ENCODE measurements around the gene SNN. TPM values are rescaled to one million over a fixed set of nuclear protein-coding genes. Genes with fewer than 3 reads are reported as not detected.

The SNN gene
- polyA plus RNA-seq, 4 donors: 6.1 to 15.7 (median 9.6) TPM

DNA sequence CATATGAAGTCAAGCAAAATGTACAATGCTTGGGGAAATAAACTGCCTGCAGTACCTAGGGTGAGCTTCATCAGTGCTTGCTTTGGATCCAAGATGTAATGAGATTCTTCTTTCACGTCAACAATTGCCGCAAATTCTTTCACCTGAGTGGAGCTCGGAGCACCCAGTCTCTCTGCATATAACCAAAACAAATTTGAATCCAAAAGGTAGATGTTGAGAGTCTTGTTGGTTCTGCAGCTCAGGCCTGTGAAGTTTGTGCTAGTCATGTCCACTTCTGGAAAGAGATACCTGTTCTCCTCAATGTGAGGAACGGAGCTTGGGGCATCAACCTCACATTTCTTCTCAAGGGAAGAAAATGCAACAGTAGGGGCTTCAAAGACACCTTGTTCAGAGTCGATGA, 23.0 kb downstream of the SNN start:
- no peak overlapping the region for H3K27ac ChIP-seq (ENCODE audit: low read depth in 1 of 3, low read length in 2 of 3)
- 90 to 97% (median 93%) methylated on average over 5 of the region's 5 CpGs for WGBS, 3 donors
- FAIRE-seq (no peak), DNase-seq (no peak)
- no peaks in the 10 kb centered on the region for H3K27me3 ChIP-seq (ENCODE audit: control insufficient read depth in 3 of 3, insufficient read depth in 3 of 3, low read length in 3 of 3)
- no peaks in the 10 kb centered on the region for H3K9me3 ChIP-seq (ENCODE audit: control insufficient read depth in 2 of 2, insufficient read depth in 1 of 2, low read depth in 1 of 2, low read length in 1 of 2)
- H3K4me1 ChIP-seq (ENCODE audit: control insufficient read depth in 3 of 3, insufficient read depth in 2 of 3, low read depth in 1 of 3, low read length in 2 of 3): no peaks in the 10 kb centered on the region
- peaks cover 7 to 46% (median 28%) of the 10 kb centered on the region in 3 donors for H3K36me3 ChIP-seq (ENCODE audit: control insufficient read depth in 3 of 3, insufficient read depth in 2 of 3, low read depth in 1 of 3, low read length in 3 of 3)
- no peak overlapping the region for H3K4me3 ChIP-seq (ENCODE audit: low read depth in 1 of 3, low read length in 3 of 3)

DNA sequence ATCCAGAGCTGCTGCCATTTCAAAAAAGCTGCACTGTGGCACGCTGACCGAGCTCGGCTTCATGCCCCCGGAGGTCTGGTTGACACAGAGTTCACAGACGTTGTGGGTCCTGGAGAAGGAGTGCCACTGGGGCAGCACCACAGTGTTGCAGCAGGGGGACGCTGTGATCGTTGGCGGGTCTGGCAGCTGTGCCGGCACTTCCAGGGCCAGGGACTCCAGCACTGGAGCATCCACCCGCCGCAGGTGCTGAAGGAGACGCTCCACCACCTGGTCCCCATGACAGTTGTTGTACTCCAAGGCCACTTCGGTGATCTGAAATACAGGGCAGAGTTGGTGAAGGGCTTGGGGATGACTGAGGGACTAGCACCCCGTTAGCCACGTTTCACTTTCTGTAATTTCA, 23.5 kb downstream of the SNN start:
- no peak for DNase-seq
- no peak for FAIRE-seq
- H3K27me3 ChIP-seq (ENCODE audit: control insufficient read depth in 3 of 3, insufficient read depth in 3 of 3, low read length in 3 of 3): no peaks in the 10 kb centered on the region
- 93 to 94% (median 93%) methylated on average over 15 of the region's 15 CpGs for WGBS, 3 donors
- H3K9me3 ChIP-seq (ENCODE audit: control insufficient read depth in 2 of 2, insufficient read depth in 1 of 2, low read depth in 1 of 2, low read length in 1 of 2): no peaks in the 10 kb centered on the region
- H3K4me3 ChIP-seq (ENCODE audit: low read depth in 1 of 3, low read length in 3 of 3): no peak overlapping the region
- H3K36me3 ChIP-seq (ENCODE audit: control insufficient read depth in 3 of 3, insufficient read depth in 2 of 3, low read depth in 1 of 3, low read length in 3 of 3): peaks cover 7 to 51% (median 32%) of the 10 kb centered on the region in 3 donors
- H3K4me1 ChIP-seq (ENCODE audit: control insufficient read depth in 3 of 3, insufficient read depth in 2 of 3, low read depth in 1 of 3, low read length in 2 of 3): no peaks in the 10 kb centered on the region
- no peak overlapping the region for H3K27ac ChIP-seq (ENCODE audit: low read depth in 1 of 3, low read length in 2 of 3)

GRCh38 chr16:11692171-11692570, 23.9 kb downstream of the SNN start:
- H3K4me3 ChIP-seq (ENCODE audit: low read depth in 1 of 3, low read length in 3 of 3): no peak overlapping the region
- H3K36me3 ChIP-seq (ENCODE audit: control insufficient read depth in 3 of 3, insufficient read depth in 2 of 3, low read depth in 1 of 3, low read length in 3 of 3): peaks cover 7 to 54% (median 34%) of the 10 kb centered on the region in 3 donors
- H3K4me1 ChIP-seq (ENCODE audit: control insufficient read depth in 3 of 3, insufficient read depth in 2 of 3, low read depth in 1 of 3, low read length in 2 of 3): no peaks in the 10 kb centered on the region
- no peaks in the 10 kb centered on the region for H3K27me3 ChIP-seq (ENCODE audit: control insufficient read depth in 3 of 3, insufficient read depth in 3 of 3, low read length in 3 of 3)
- DNase-seq: no peak
- no peaks in the 10 kb centered on the region for H3K9me3 ChIP-seq (ENCODE audit: control insufficient read depth in 2 of 2, insufficient read depth in 1 of 2, low read depth in 1 of 2, low read length in 1 of 2)
- FAIRE-seq: no peak
- H3K27ac ChIP-seq (ENCODE audit: low read depth in 1 of 3, low read length in 2 of 3): no peak overlapping the region
- WGBS, 3 donors: 85 to 89% (median 86%) methylated on average over 8 of the region's 8 CpGs

DNA sequence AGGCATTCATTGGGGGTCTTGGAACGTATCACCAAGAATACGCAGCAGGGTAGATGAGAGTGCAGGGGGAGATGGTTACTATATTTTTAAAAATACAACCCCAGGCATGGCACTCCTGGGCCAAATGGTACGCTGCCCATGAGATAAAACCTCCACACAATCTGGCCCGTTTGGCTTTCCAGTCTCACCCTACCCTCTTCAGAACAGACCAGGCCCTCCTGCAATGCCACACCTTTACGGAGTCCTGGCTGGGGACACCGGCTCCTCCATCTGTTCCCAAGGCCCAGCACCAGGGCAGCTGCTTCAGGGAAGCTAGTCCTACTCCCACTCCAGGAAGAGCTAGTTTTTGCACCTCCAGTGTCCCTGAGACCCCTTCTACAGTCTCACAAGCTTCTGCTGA, 24.4 kb downstream of the SNN start:
- 84 to 95% (median 86%) methylated on average over 6 of the region's 6 CpGs for WGBS, 3 donors
- H3K9me3 ChIP-seq (ENCODE audit: control insufficient read depth in 2 of 2, insufficient read depth in 1 of 2, low read depth in 1 of 2, low read length in 1 of 2): no peaks in the 10 kb centered on the region
- FAIRE-seq: no peak
- H3K36me3 ChIP-seq (ENCODE audit: control insufficient read depth in 3 of 3, insufficient read depth in 2 of 3, low read depth in 1 of 3, low read length in 3 of 3): peaks cover 7 to 55% (median 34%) of the 10 kb centered on the region in 3 donors
- H3K4me3 ChIP-seq (ENCODE audit: low read depth in 1 of 3, low read length in 3 of 3): no peak overlapping the region
- no peaks in the 10 kb centered on the region for H3K27me3 ChIP-seq (ENCODE audit: control insufficient read depth in 3 of 3, insufficient read depth in 3 of 3, low read length in 3 of 3)
- H3K4me1 ChIP-seq (ENCODE audit: control insufficient read depth in 3 of 3, insufficient read depth in 2 of 3, low read depth in 1 of 3, low read length in 2 of 3): no peaks in the 10 kb centered on the region
- DNase-seq: no peak
- H3K27ac ChIP-seq (ENCODE audit: low read depth in 1 of 3, low read length in 2 of 3): no peak overlapping the region

DNA sequence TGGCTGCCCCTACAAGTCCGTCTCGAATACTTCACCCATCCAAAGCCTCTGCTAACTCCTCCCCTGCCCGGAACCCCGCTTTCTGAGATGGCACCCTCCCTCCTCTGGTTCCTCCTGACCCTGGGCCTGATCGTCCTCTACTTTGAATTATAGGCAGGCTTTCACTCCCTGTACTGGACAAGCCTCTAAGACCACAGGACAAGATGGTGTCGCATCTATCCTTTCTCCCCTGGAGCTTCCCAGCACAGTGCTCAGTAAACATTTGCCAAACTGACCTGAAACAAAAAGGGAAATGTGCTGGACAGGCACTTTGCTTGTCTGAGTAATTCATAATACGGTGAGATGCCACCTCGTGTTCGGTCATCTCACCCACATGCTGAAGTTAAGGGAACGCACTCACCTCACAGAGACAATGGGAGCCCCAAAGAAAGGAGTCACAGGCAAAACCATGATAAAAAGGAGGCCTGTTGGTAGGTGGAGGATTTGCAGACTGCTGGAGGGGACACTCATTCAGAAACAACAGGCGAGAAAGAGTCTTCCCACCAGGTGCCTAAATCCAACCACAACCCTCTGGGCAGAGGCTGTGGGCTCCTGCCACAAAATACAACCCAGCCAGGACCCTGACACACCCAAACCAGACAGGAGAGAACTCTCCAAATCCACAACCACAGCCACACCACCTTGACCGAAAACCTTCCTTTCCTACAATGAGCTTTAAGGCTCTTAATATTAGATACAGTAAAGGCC, 28.2 kb downstream of the SNN start:
- no peak for FAIRE-seq
- WGBS, 3 donors: 92 to 93% (median 93%) methylated on average over 12 of the region's 12 CpGs
- no peaks in the 10 kb centered on the region for H3K4me1 ChIP-seq (ENCODE audit: control insufficient read depth in 3 of 3, insufficient read depth in 2 of 3, low read depth in 1 of 3, low read length in 2 of 3)
- no peak overlapping the region for H3K4me3 ChIP-seq (ENCODE audit: low read depth in 1 of 3, low read length in 3 of 3)
- no peak for DNase-seq
- peaks cover under 1 to 60% (median 26%) of the 10 kb centered on the region in 3 donors for H3K36me3 ChIP-seq (ENCODE audit: control insufficient read depth in 3 of 3, insufficient read depth in 2 of 3, low read depth in 1 of 3, low read length in 3 of 3)
- no peaks in the 10 kb centered on the region for H3K27me3 ChIP-seq (ENCODE audit: control insufficient read depth in 3 of 3, insufficient read depth in 3 of 3, low read length in 3 of 3)
- H3K9me3 ChIP-seq (ENCODE audit: control insufficient read depth in 2 of 2, insufficient read depth in 1 of 2, low read depth in 1 of 2, low read length in 1 of 2): no peaks in the 10 kb centered on the region
- H3K27ac ChIP-seq (ENCODE audit: low read depth in 1 of 3, low read length in 2 of 3): no peak overlapping the region

GRCh38 chr16:11697319-11697718, 29.1 kb downstream of the SNN start:
- Histone ChIP-seq H3K36me3 (ENCODE audit: control insufficient read depth in 3 of 3, insufficient read depth in 2 of 3, low read depth in 1 of 3, low read length in 3 of 3) (peaks cover 0 to 57% (median 25%) of the 10 kb centered on the region in 3 donors), H3K9me3 (ENCODE audit: control insufficient read depth in 2 of 2, insufficient read depth in 1 of 2, low read depth in 1 of 2, low read length in 1 of 2) (no peaks in the 10 kb centered on the region), H3K4me3 (ENCODE audit: low read depth in 1 of 3, low read length in 3 of 3) (no peak overlapping the region), H3K27me3 (ENCODE audit: control insufficient read depth in 3 of 3, insufficient read depth in 3 of 3, low read length in 3 of 3) (no peaks in the 10 kb centered on the region), H3K4me1 (ENCODE audit: control insufficient read depth in 3 of 3, insufficient read depth in 2 of 3, low read depth in 1 of 3, low read length in 2 of 3) (no peaks in the 10 kb centered on the region), H3K27ac (ENCODE audit: low read depth in 1 of 3, low read length in 2 of 3) (peak overlapping the region in 1 of 3 donors; percentile 13)
- DNase-seq: no peak
- FAIRE-seq: no peak
- WGBS, 3 donors: 94 to 96% (median 95%) methylated on average over 12 of the region's 12 CpGs

GRCh38 chr16:11698271-11698689, 30.0 kb downstream of the SNN start:
- H3K36me3 ChIP-seq (ENCODE audit: control insufficient read depth in 3 of 3, insufficient read depth in 2 of 3, low read depth in 1 of 3, low read length in 3 of 3): peaks cover 0 to 56% (median 20%) of the 10 kb centered on the region in 3 donors
- no peak overlapping the region for H3K4me3 ChIP-seq (ENCODE audit: low read depth in 1 of 3, low read length in 3 of 3)
- H3K4me1 ChIP-seq (ENCODE audit: control insufficient read depth in 3 of 3, insufficient read depth in 2 of 3, low read depth in 1 of 3, low read length in 2 of 3): no peaks in the 10 kb centered on the region
- peak; percentile 28 to 86 for DNase-seq
- no peak overlapping the region for H3K27ac ChIP-seq (ENCODE audit: low read depth in 1 of 3, low read length in 2 of 3)
- no peaks in the 10 kb centered on the region for H3K9me3 ChIP-seq (ENCODE audit: control insufficient read depth in 2 of 2, insufficient read depth in 1 of 2, low read depth in 1 of 2, low read length in 1 of 2)
- no peaks in the 10 kb centered on the region for H3K27me3 ChIP-seq (ENCODE audit: control insufficient read depth in 3 of 3, insufficient read depth in 3 of 3, low read length in 3 of 3)
- FAIRE-seq: no peak
- WGBS, 3 donors: 47 to 61% (median 48%) methylated on average over 7 of the region's 7 CpGs

GRCh38 chr16:11699234-11699894, 31.1 kb downstream of the SNN start:
- peaks cover 2 to 57% (median 20%) of the 10 kb centered on the region in 3 donors for H3K36me3 ChIP-seq (ENCODE audit: control insufficient read depth in 3 of 3, insufficient read depth in 2 of 3, low read depth in 1 of 3, low read length in 3 of 3)
- DNase-seq: no peak
- H3K4me1 ChIP-seq (ENCODE audit: control insufficient read depth in 3 of 3, insufficient read depth in 2 of 3, low read depth in 1 of 3, low read length in 2 of 3): no peaks in the 10 kb centered on the region
- H3K27ac ChIP-seq (ENCODE audit: low read depth in 1 of 3, low read length in 2 of 3): no peak overlapping the region
- FAIRE-seq: no peak
- H3K9me3 ChIP-seq (ENCODE audit: control insufficient read depth in 2 of 2, insufficient read depth in 1 of 2, low read depth in 1 of 2, low read length in 1 of 2): no peaks in the 10 kb centered on the region
- no peaks in the 10 kb centered on the region for H3K27me3 ChIP-seq (ENCODE audit: control insufficient read depth in 3 of 3, insufficient read depth in 3 of 3, low read length in 3 of 3)
- no peak overlapping the region for H3K4me3 ChIP-seq (ENCODE audit: low read depth in 1 of 3, low read length in 3 of 3)
- WGBS, 3 donors: 82 to 92% (median 86%) methylated on average over 10 of the region's 10 CpGs
